Effector memory CD4-positive, alpha-beta T cell (primary cell): ENCODE measurements around the gene SLC10A6.
"Not testable (repeated sequence)": the region's sequence is repeated elsewhere in the genome, so short reads cannot be mapped to it uniquely, and the experiment has no call there.

Experiments
- DNase-seq, 3 donors: peaks; one replicate each; pipeline ENCODE4 v3.0.0-alpha.2; 2020
- H3K27ac ChIP-seq: 2 replicates; pipeline ENCODE4 v1.7.0; 2013; ENCODE audit warnings: mild to moderate bottlenecking, low read length, moderate library complexity; ENCODE audit not compliant: insufficient read depth, poor library complexity, severe bottlenecking
- H3K27me3 ChIP-seq: replicated peaks from 2 replicates; pipeline ENCODE4 v1.7.0; 2013; ENCODE audit warnings: mild to moderate bottlenecking, low read length; ENCODE audit not compliant: insufficient read depth, control insufficient read depth, poor library complexity, severe bottlenecking
- H3K36me3 ChIP-seq: 2 replicates; pipeline ENCODE4 v1.7.0; 2013; ENCODE audit warnings: mild to moderate bottlenecking, low read length, moderate library complexity; ENCODE audit not compliant: control insufficient read depth, insufficient read depth
- H3K4me1 ChIP-seq: 2 replicates; pipeline ENCODE4 v1.7.0; 2013; ENCODE audit warnings: low read length, mild to moderate bottlenecking; ENCODE audit not compliant: control insufficient read depth, insufficient read depth, poor library complexity, severe bottlenecking
- H3K4me3 ChIP-seq: 2 replicates; pipeline ENCODE4 v1.7.0; 2013; ENCODE audit warnings: low read length, low read depth, mild to moderate bottlenecking; ENCODE audit not compliant: insufficient read depth, poor library complexity, severe bottlenecking
- H3K9me3 ChIP-seq: 2 replicates; pipeline ENCODE4 v1.7.0; 2013; ENCODE audit warnings: mild to moderate bottlenecking, low read length, moderate library complexity; ENCODE audit not compliant: control insufficient read depth

Gene SLC10A6

DNA sequence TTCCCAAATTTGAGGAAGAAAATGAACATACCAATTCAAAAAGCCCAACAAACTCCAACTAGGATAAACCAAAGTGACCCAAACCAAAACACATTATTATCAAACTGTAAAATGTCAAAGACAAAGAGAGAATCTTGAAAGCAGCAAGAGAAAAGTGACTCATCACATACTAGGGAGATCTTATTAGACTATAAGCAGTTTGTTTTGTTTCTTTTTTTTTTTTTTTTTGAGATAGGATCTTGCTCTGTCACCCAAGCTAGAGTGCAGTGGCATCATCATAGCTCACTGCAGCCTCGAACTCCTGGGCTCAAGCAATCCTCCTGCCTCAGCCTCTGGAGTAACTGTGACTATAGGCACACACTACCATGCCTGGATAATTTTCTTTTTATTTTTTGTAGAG, 30.5 kb upstream of the SLC10A6 start:
- DNase-seq: no peak
- H3K27ac ChIP-seq: no peak overlapping the region
- no peaks in the 10 kb centered on the region for H3K36me3 ChIP-seq
- H3K9me3 ChIP-seq: peaks cover 10% of the 10 kb centered on the region
- H3K4me1 ChIP-seq: no peaks in the 10 kb centered on the region
- no peak overlapping the region for H3K4me3 ChIP-seq
- H3K27me3 ChIP-seq: no peaks in the 10 kb centered on the region

DNA sequence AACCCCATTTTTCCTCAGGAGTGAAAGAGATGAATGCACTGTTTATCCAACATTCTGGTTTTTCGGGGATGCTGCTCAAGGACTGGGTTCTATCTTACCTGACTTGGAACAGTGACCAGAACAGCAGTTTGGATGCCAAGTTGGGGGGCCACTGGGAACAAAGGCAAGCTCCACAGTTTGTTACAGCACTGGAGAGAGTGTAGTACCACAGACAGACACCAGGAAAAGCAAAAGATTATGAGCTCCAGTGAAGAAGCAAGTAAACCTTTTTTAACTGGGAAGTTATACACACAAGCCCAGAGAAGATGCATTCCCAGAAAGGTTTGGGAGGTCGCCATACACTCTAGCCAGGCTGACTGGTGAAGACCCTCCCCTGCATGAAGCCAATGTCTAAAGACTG, 29.5 kb upstream of the SLC10A6 start:
- H3K4me3 ChIP-seq: no peak overlapping the region
- H3K27ac ChIP-seq: no peak overlapping the region
- no peaks in the 10 kb centered on the region for H3K4me1 ChIP-seq
- no peak for DNase-seq
- H3K36me3 ChIP-seq: no peaks in the 10 kb centered on the region
- no peaks in the 10 kb centered on the region for H3K27me3 ChIP-seq
- peaks cover 10% of the 10 kb centered on the region for H3K9me3 ChIP-seq

DNA sequence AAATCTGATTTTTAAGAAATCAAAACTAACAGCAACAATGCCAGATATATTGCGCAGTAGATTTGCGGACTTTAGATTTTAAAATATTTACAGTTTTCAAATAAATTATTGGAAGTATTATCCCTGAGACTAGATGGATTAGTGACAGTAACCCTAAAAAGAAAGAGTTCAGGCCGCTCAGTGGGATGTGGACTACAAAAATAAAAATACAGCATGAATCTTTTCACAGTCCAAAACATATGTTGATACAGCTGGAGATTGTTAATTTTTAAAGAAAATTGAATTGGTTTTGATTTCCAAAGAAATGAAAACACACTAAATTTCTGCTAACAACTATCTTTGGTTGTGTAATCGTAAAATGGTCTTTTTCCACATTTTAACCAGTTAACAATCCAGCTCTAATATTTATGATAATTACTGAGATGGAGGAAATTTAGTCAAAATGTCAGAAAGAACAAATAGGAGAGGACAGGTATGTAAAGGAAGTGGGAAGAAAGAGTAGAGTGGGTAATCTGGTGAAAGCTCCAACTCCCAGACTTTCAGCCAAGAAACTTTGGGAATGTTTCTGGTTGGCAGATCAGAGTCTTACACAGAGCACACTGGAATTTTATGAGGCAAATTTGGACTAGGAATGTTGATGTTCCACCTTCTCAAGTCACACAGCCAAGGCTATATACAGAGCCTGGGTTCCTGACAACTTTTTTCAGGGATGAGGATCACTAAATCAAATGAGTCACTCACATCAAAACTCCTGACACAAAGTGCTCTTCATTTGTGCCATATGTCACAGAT, 27.9 kb upstream of the SLC10A6 start:
- Histone ChIP-seq H3K27me3 (no peaks in the 10 kb centered on the region), H3K36me3 (no peaks in the 10 kb centered on the region)
- no peak for DNase-seq

DNA sequence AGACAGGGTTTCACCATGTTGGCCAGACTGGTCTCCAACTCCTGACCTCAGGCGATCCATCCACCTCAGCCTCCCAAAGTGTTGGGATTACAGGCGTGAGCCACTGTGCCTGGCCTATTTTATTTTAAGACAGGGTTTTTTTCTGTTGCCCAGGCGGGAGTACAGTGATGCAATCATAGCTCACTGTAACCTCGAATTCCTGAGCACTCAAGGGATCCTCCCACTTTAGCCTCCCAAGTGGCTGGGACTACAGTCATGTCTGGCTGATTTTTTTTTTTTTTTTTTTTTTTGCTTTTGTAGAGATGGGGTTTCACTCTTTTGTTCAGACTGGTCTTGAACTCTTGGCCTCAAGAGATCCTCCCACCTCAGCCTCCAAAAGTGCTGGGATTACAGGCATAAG, 26.3 kb upstream of the SLC10A6 start:
- H3K27me3 ChIP-seq, H3K36me3 ChIP-seq, DNase-seq, H3K4me1 ChIP-seq, H3K4me3 ChIP-seq, H3K27ac ChIP-seq: not testable (repeated sequence)
- H3K9me3 ChIP-seq: peaks cover 10% of the 10 kb centered on the region

More for the DNA sequence above, 27.9 kb upstream of the SLC10A6 start:
- Histone ChIP-seq H3K27ac (no peak overlapping the region), H3K9me3 (peaks cover 10% of the 10 kb centered on the region), H3K4me1 (no peaks in the 10 kb centered on the region), H3K4me3 (no peak overlapping the region)

DNA sequence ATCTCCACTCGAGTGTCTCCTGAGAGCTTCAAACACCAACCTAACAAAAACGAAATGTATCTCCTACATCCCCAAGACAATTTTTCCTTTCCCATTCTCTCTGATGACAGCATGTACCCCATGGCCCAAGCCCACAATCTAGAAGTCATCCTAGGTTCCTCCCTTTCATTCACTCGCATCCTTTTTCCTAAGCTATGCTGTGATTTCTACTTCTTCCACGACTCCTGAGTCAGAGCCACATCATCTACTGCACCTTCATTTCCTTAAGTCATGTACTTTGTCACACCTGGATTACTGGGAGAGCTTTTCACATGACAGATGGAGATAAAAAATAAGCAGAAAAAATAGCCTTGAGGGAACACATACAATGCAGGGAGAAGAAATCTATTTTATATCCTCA, 23.0 kb upstream of the SLC10A6 start:
- no peaks in the 10 kb centered on the region for H3K9me3 ChIP-seq
- no peaks in the 10 kb centered on the region for H3K36me3 ChIP-seq
- H3K4me3 ChIP-seq: no peak overlapping the region
- no peak overlapping the region for H3K27ac ChIP-seq
- no peaks in the 10 kb centered on the region for H3K27me3 ChIP-seq
- no peaks in the 10 kb centered on the region for H3K4me1 ChIP-seq
- DNase-seq: no peak

DNA sequence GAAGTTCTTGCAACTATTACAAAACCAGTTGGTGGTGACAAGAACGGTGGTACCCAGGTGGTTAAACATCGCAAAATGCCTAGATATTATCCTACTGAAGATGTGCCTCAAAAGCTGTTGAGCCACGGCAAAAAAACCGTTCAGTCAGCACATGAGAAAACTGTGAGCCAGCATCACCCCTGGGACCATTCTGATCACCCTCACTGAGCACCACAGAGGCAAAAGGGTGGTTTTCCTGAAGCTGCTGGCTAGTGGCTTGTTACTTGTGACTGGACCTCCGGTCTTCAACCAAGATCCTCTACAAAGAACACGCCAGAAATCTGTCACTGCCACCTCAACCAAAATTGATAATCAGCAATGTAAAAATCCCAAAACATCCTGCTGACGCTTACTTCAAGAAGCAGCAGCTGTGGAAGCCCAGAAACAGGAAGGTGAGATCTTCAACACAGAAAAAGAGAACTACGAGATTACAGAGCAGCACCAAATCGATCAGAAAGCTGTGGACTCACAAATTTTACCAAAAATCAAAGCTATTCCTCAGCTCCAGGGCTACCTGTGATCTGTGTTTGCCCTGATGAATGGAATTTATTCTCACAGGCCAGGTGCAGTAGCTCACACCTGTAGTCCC, 21.4 kb upstream of the SLC10A6 start:
- Histone ChIP-seq H3K36me3 (no peaks in the 10 kb centered on the region), H3K27me3 (no peaks in the 10 kb centered on the region)

DNA sequence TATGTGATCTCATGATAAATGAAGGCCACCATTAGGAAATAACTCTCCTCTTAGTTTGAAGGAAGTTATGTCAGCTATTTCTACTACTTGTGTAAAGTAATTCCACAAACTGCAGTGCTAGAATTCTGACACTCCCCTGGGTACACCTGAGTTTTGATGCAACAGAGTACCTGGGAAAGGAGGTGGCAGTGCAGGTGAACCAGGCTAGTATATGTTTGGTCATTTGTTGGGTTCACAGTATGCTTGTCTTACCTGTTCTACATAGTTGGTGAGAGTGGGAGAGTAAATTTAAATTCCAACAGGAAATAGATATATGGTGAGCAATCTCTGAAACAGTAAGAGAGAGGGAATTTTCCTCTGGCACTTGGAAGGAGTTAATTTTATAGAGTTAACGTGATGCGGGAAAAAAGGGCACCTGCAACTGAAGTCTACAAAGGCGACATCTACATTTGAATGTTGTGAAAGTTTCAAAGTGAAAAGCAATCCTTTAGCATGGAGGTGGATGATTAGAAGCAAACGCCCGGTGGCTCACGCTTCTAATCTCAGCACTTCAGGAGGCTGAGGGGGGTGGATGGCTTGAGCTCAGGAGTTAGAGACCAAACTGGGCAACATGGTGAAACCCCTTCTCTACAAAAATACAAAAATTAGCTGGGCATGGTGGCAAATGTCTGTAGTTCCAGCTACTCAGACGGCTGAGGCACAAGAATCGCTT, 8.3 kb upstream of the SLC10A6 start:
- DNase-seq: no peak
- Histone ChIP-seq H3K9me3 (no peaks in the 10 kb centered on the region), H3K4me1 (no peaks in the 10 kb centered on the region), H3K36me3 (no peaks in the 10 kb centered on the region), H3K27ac (no peak overlapping the region), H3K4me3 (no peak overlapping the region), H3K27me3 (no peaks in the 10 kb centered on the region)

More for the DNA sequence above, 21.4 kb upstream of the SLC10A6 start:
- DNase-seq: no peak
- Histone ChIP-seq H3K9me3 (no peaks in the 10 kb centered on the region), H3K27ac (no peak overlapping the region), H3K4me3 (no peak overlapping the region), H3K4me1 (no peaks in the 10 kb centered on the region)

DNA sequence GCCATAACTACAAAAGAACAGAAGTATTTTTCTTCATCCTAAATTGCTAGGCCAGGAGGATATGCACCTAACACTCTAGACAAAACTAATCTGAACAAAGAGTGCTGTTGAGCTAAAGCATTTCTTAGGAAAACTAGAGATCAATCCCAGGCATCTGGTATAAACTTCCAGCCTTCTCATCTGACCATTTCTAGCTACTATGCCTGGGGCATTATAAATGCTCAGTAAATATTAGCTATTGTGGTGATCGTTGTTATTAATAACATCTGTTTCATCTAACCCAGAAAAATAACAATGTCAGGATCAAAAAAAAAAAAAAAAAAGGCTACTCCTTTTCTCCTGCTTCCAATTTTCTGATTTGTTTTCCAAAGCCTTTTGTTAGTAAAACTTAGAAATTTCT, 7.7 kb upstream of the SLC10A6 start:
- Histone ChIP-seq H3K27me3 (no peaks in the 10 kb centered on the region), H3K27ac (no peak overlapping the region), H3K4me3 (no peak overlapping the region), H3K9me3 (no peaks in the 10 kb centered on the region), H3K4me1 (no peaks in the 10 kb centered on the region), H3K36me3 (no peaks in the 10 kb centered on the region)
- no peak for DNase-seq

DNA sequence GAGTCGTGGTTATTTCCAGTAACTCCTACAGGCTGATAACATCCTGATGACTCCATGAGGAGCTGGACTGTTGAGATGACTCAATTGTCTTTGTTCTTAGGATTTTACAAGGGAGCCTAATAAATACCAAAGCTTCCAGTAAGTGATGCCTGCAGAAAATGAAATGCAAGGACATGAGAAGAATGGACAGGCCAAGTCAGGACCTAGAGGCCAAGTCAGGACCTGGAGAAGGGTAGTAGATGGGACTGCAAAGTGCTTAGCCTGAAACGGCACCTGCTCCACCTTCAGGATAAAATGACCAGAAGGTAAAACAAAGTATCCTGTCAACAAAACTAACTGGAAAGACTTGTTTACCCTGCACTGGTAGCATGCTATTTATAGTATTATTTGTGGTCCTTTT, 6.4 kb upstream of the SLC10A6 start:
- H3K27me3 ChIP-seq: no peaks in the 10 kb centered on the region
- H3K9me3 ChIP-seq: no peaks in the 10 kb centered on the region
- H3K36me3 ChIP-seq: no peaks in the 10 kb centered on the region
- H3K27ac ChIP-seq: no peak overlapping the region
- no peak overlapping the region for H3K4me3 ChIP-seq
- H3K4me1 ChIP-seq: no peaks in the 10 kb centered on the region
- DNase-seq: no peak

DNA sequence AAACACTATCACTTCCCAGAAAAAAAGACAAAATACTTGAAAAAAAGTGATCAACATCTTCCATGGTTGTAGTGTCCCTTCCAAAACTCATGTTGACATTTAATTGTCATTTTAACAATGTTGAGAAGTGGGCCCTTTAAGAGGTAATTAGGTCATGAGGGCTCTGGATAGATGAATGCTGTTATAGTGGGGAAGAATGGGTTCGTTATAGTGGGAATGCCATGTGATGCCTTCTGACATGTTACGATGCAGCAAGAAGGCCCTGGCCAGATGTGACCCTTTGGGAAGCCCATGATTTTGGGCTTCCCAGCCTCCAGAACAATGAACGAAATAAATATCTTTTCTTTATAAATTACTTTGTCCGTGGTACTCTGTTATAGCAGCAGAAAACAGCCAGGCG, 4.0 kb upstream of the SLC10A6 start:
- no peak for DNase-seq
- H3K27ac ChIP-seq: no peak overlapping the region
- no peaks in the 10 kb centered on the region for H3K36me3 ChIP-seq
- H3K27me3 ChIP-seq: no peaks in the 10 kb centered on the region
- H3K4me1 ChIP-seq: no peaks in the 10 kb centered on the region
- H3K4me3 ChIP-seq: no peak overlapping the region
- H3K9me3 ChIP-seq: no peaks in the 10 kb centered on the region
